HG02571 (cell line): ENCODE measurements around the gene CLEC4F.

ENCODE experiments used
- ATAC-seq: cut with Tn5 transposase; IDR thresholded peaks from one replicate; pipeline ENCODE4 v1.9.1; 2021; ENCODE audit warnings: mild to moderate bottlenecking, moderate library complexity; ENCODE audit not compliant: unreplicated experiment

CLEC4F gene

GRCh38 chr2:70820499-70820898 is at the start of gene CLEC4F:
CLEC4F (minus strand) TSS chr2:70820599; CDS start chr2:70820523, 76 bp downstream.
- no peak for ATAC-seq

GRCh38 chr2:70868970-70869369 is 48.6 kb upstream of the CLEC4F start:
- ATAC-seq: no peak

GRCh38 chr2:70861777-70862625 is 41.6 kb upstream of the CLEC4F start:
- no peak for ATAC-seq

GRCh38 chr2:70855667-70856066 is 35.3 kb upstream of the CLEC4F start:
- no peak for ATAC-seq

GRCh38 chr2:70854411-70854810 is 34.0 kb upstream of the CLEC4F start:
- ATAC-seq: no peak

- ATAC-seq: no peak
Measured at GRCh38 chr2:70852824-70853223, 32.4 kb upstream of the CLEC4F start.

GRCh38 chr2:70851704-70852103 is 31.3 kb upstream of the CLEC4F start:
- ATAC-seq: no peak

- no peak for ATAC-seq
Measured at GRCh38 chr2:70850925-70851324, 30.5 kb upstream of the CLEC4F start.

- ATAC-seq: no peak
Measured at GRCh38 chr2:70842401-70842800, 22.0 kb upstream of the CLEC4F start.

- ATAC-seq: no peak
Measured at GRCh38 chr2:70837980-70838925, 17.9 kb upstream of the CLEC4F start.

GRCh38 chr2:70835643-70836042 is 15.2 kb upstream of the CLEC4F start, which contains the start of gene CD207:
CD207 (minus strand) TSS chr2:70835816; CDS start chr2:70835776, 40 bp downstream.
- no peak for ATAC-seq

- no peak for ATAC-seq
Measured at GRCh38 chr2:70834881-70835280, 14.5 kb upstream of the CLEC4F start.

- ATAC-seq: no peak
Measured at GRCh38 chr2:70834106-70834505, 13.7 kb upstream of the CLEC4F start.

- ATAC-seq: no peak
Measured at GRCh38 chr2:70833246-70833645, 12.8 kb upstream of the CLEC4F start.

- no peak for ATAC-seq
Measured at GRCh38 chr2:70832386-70832785, 12.0 kb upstream of the CLEC4F start.

- ATAC-seq: no peak
Measured at GRCh38 chr2:70831861-70832260, 11.5 kb upstream of the CLEC4F start.

GRCh38 chr2:70830366-70830765 is 10.0 kb upstream of the CLEC4F start:
- ATAC-seq: no peak

GRCh38 chr2:70829916-70830315 is 9.5 kb upstream of the CLEC4F start:
- ATAC-seq: no peak

GRCh38 chr2:70828914-70829824 is 8.8 kb upstream of the CLEC4F start:
- ATAC-seq: no peak

- no peak for ATAC-seq
Measured at GRCh38 chr2:70828115-70828514, 7.7 kb upstream of the CLEC4F start.

GRCh38 chr2:70827388-70827787 is 7.0 kb upstream of the CLEC4F start:
- ATAC-seq: no peak
